Measurements from ENCODE around the gene YBX3. TPM values are rescaled to one million over a fixed set of nuclear protein-coding genes. Genes with fewer than 3 reads are reported as not detected.

YBX3 gene
- total and polyA plus RNA-seq, 3 donors from 2014 or later: 493 to 1,385 (median 511) TPM

DNA sequence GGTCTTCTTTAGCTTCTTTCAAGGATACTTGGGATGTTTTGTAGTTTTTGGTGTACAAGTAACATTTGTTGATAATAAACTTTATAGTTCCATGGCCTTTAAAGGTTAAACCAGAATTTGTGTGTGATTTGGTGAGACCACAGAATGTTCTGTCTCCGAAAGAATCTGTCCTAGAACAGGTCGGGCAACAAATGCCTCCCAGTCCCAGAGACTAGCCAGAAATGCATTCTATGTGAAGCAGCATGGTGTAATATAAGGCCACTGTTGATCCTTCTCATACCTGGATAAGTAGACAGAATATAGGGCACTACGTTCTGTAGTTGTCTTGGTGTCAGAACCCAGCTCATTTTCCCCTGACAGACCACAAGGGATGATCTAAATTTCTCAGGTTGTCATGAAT, 59.3 kb downstream of the YBX3 start:
- WGBS, 2 donors: 79 to 83% methylated on average over 3 of the region's 3 CpGs
- H3K27ac ChIP-seq: no peak overlapping the region
- no peak overlapping the region for H3K4me3 ChIP-seq
- H3K9me3 ChIP-seq: no peaks in the 10 kb centered on the region
- no peaks in the 10 kb centered on the region for H3K4me1 ChIP-seq
- H3K36me3 ChIP-seq (ENCODE audit: low read depth, missing control alignments): no peaks in the 10 kb centered on the region
- intact Hi-C loops (cut with DNase I; ENCODE audit: low total_unique reads): no loop called here
- TF ChIP-seq POLR2A (IDR thresholded peaks at IDR 0.05): no peak
- TF ChIP-seq, protein P1, sequence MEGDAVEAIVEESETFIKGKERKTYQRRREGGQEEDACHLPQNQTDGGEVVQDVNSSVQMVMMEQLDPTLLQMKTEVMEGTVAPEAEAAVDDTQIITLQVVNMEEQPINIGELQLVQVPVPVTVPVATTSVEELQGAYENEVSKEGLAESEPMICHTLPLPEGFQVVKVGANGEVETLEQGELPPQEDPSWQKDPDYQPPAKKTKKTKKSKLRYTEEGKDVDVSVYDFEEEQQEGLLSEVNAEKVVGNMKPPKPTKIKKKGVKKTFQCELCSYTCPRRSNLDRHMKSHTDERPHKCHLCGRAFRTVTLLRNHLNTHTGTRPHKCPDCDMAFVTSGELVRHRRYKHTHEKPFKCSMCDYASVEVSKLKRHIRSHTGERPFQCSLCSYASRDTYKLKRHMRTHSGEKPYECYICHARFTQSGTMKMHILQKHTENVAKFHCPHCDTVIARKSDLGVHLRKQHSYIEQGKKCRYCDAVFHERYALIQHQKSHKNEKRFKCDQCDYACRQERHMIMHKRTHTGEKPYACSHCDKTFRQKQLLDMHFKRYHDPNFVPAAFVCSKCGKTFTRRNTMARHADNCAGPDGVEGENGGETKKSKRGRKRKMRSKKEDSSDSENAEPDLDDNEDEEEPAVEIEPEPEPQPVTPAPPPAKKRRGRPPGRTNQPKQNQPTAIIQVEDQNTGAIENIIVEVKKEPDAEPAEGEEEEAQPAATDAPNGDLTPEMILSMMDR (IDR thresholded peaks at IDR 0.05): no peak
- no peak for DNase-seq
- H3K27me3 ChIP-seq: no peaks in the 10 kb centered on the region

DNA sequence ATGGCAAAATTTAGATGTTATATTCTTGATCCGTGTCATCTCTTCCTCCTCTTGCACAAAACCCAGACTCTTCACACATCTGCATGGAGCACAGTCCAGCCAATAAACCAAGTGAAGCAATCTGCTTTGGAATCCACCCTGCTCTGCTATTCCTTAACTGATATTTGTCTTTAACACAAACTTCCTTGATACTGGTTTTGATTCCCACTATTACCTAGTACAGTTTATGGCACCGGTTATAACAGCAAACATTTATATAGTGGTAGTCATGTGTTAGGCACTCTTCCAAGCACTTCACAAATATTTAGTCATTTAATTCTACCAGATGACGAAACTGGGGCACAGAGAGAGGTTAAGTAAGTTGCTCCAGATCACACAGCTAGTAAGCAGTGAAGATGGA, 61.8 kb downstream of the YBX3 start:
- Histone ChIP-seq H3K27me3 (no peaks in the 10 kb centered on the region), H3K4me3 (no peak overlapping the region), H3K36me3 (ENCODE audit: low read depth, missing control alignments) (no peaks in the 10 kb centered on the region), H3K9me3 (no peaks in the 10 kb centered on the region), H3K4me1 (no peaks in the 10 kb centered on the region), H3K27ac (no peak overlapping the region)
- intact Hi-C loops (cut with DNase I; ENCODE audit: low total_unique reads): no loop called here
- 84 to 92% methylated on average over 3 of the region's 3 CpGs for whole genome bisulfite sequencing, 2 donors
- TF ChIP-seq, protein P1 (IDR thresholded peaks at IDR 0.05): no peak
- no peak for TF ChIP-seq POLR2A (IDR thresholded peaks at IDR 0.05)
- DNase-seq: no peak

DNA sequence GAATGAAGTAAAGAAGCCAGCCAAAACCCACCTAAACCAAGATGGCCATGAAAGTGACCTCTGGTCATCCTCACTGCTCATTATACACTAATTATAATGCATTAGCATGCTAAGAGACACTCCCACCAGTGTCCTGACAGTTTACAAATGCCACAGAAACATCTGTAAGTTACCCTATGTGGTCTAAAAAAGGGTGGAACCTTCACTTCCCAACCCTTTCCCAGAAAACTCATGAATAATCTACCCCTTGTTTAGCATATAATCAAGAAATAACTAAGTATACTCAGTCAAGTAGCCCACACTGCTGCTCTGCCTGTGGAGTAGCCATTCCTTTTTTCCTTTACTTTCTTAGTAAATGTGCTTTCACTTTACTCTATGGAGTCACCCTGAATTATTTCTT, 69.1 kb downstream of the YBX3 start:
- H3K27ac ChIP-seq: no peak overlapping the region

DNA sequence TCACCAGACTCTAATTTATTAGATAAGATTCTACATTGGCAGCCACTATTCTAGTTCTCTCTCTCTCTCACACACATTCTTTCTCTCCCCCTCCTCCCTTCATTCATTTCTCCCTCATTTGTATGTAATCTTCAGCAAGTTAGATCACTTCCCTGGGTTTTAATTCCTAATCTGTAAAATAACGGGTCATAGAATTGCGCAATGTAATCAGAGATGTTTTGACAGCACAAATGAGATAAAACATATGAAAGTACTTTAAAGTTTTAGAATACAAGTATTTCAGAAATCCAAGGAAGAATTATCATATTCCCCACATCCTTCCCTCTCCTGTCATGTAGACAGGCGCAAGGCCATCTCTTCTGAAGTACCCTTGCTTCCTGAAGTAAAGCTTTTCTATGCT, 70.9 kb downstream of the YBX3 start:
- TF ChIP-seq, protein P1 (IDR thresholded peaks at IDR 0.05): no peak
- no peak for TF ChIP-seq POLR2A (IDR thresholded peaks at IDR 0.05)
- DNase-seq: no peak
- intact Hi-C loops (cut with DNase I; ENCODE audit: low total_unique reads): no loop called here
- Histone ChIP-seq H3K4me1 (no peaks in the 10 kb centered on the region), H3K36me3 (ENCODE audit: low read depth, missing control alignments) (no peaks in the 10 kb centered on the region), H3K27me3 (no peaks in the 10 kb centered on the region), H3K9me3 (no peaks in the 10 kb centered on the region), H3K27ac (no peak overlapping the region), H3K4me3 (no peak overlapping the region)
- WGBS, 2 donors: 60% methylated on average over 3 of the region's 3 CpGs

More for the DNA sequence above, 69.1 kb downstream of the YBX3 start:
- no peaks in the 10 kb centered on the region for H3K36me3 ChIP-seq (ENCODE audit: low read depth, missing control alignments)
- H3K4me3 ChIP-seq: no peak overlapping the region
- no peaks in the 10 kb centered on the region for H3K9me3 ChIP-seq
- no peak for DNase-seq
- H3K4me1 ChIP-seq: no peaks in the 10 kb centered on the region
- H3K27me3 ChIP-seq: no peaks in the 10 kb centered on the region
- TF ChIP-seq POLR2A (IDR thresholded peaks at IDR 0.05): no peak
- TF ChIP-seq, protein P1 (IDR thresholded peaks at IDR 0.05): no peak
- intact Hi-C loops (cut with DNase I; ENCODE audit: low total_unique reads): no loop called here

Other genes with a start within 250 kb of the YBX3 start
- 1 to 10 TPM; 2.1 to 3.9 TPM for gene EIF2S3B, start 217.4 kb downstream of the YBX3 start, total RNA-seq
- gene EIF2S3B, start 217.4 kb downstream of the YBX3 start, polyA plus RNA-seq (ENCODE audit: insufficient read depth, low read depth, low replicate concordance): 4.1 TPM
- gene MAGOHB, start 109.7 kb downstream of the YBX3 start, total RNA-seq: 10 to 100 TPM; 16.1 to 16.7 TPM
- gene MAGOHB, start 109.7 kb downstream of the YBX3 start, polyA plus RNA-seq (ENCODE audit: insufficient read depth, low read depth, low replicate concordance): 20.5 TPM
- gene STYK1, start 49.3 kb downstream of the YBX3 start, total RNA-seq: under 1 TPM; 0.24 to 0.50 TPM
- 0.26 TPM for gene STYK1, start 49.3 kb downstream of the YBX3 start, polyA plus RNA-seq (ENCODE audit: insufficient read depth, low read depth, low replicate concordance)
- gene TAS2R7, start 79.3 kb upstream of the YBX3 start, total RNA-seq: not detected
- gene TAS2R7, start 79.3 kb upstream of the YBX3 start, polyA plus RNA-seq (ENCODE audit: insufficient read depth, low read depth, low replicate concordance): not detected
- gene TAS2R8, start 84.0 kb upstream of the YBX3 start, total RNA-seq: not detected
- gene TAS2R8, start 84.0 kb upstream of the YBX3 start, polyA plus RNA-seq (ENCODE audit: insufficient read depth, low read depth, low replicate concordance): not detected
- gene TAS2R9, start 86.8 kb upstream of the YBX3 start, total RNA-seq: not detected
- not detected for gene TAS2R9, start 86.8 kb upstream of the YBX3 start, polyA plus RNA-seq (ENCODE audit: insufficient read depth, low read depth, low replicate concordance)
- gene TAS2R10, start 103.0 kb upstream of the YBX3 start, total RNA-seq: under 1 TPM in 1 of 2 donors, not detected in 1; 0.39 TPM
- not detected for gene TAS2R10, start 103.0 kb upstream of the YBX3 start, polyA plus RNA-seq (ENCODE audit: insufficient read depth, low read depth, low replicate concordance)
- 1 to 10 TPM; 4.3 to 8.4 TPM for gene PRR4, start 126.2 kb upstream of the YBX3 start, total RNA-seq
- gene PRR4, start 126.2 kb upstream of the YBX3 start, polyA plus RNA-seq (ENCODE audit: insufficient read depth, low read depth, low replicate concordance): 1.3 TPM
- 10 to 100 TPM; 63.0 to 73.5 TPM for gene PRH1, start 160.9 kb upstream of the YBX3 start, total RNA-seq
- gene PRH1, start 160.9 kb upstream of the YBX3 start, polyA plus RNA-seq (ENCODE audit: insufficient read depth, low read depth, low replicate concordance): 52.2 TPM
- 1 to 10 TPM; 3.1 to 3.6 TPM for gene TAS2R13, start 186.2 kb upstream of the YBX3 start, total RNA-seq
- not detected for gene TAS2R13, start 186.2 kb upstream of the YBX3 start, polyA plus RNA-seq (ENCODE audit: insufficient read depth, low read depth, low replicate concordance)
- gene PRH2, start 205.9 kb upstream of the YBX3 start, total RNA-seq: 1 to 10 TPM; 1.2 to 1.3 TPM
- gene PRH2, start 205.9 kb upstream of the YBX3 start, polyA plus RNA-seq (ENCODE audit: insufficient read depth, low read depth, low replicate concordance): 6.5 TPM
- gene TAS2R14, start 215.9 kb upstream of the YBX3 start, total RNA-seq: 1 to 10 TPM; 3.5 to 4.6 TPM
- gene TAS2R14, start 215.9 kb upstream of the YBX3 start, polyA plus RNA-seq (ENCODE audit: insufficient read depth, low read depth, low replicate concordance): 0.96 TPM

All from testis (tissue), 3 donors.